ENCODE data around the gene TMEM255B.
"Not testable (repeated sequence)": the region's sequence is repeated elsewhere in the genome, so short reads cannot be mapped to it uniquely, and the experiment has no call there.

TMEM255B gene

GRCh38 chr13:113749967-113750366 lies 9.1 kb upstream of the TMEM255B start:
- no peak for DNase-seq

- no peak for DNase-seq
Observed at GRCh38 chr13:113750554-113751399, 8.2 kb upstream of the TMEM255B start.

GRCh38 chr13:113751491-113751890 lies 7.5 kb upstream of the TMEM255B start:
- no peak for DNase-seq

GRCh38 chr13:113752211-113752986 lies 6.6 kb upstream of the TMEM255B start:
- not testable (repeated sequence) for DNase-seq

GRCh38 chr13:113753171-113753570 lies 5.9 kb upstream of the TMEM255B start:
- no peak for DNase-seq

GRCh38 chr13:113754242-113754641 lies 4.8 kb upstream of the TMEM255B start:
- DNase-seq: no peak

- no peak for DNase-seq
Observed at GRCh38 chr13:113754691-113755090, 4.3 kb upstream of the TMEM255B start.

GRCh38 chr13:113756441-113757097 lies 2.5 kb upstream of the TMEM255B start:
- DNase-seq: peak; percentile 3 to 6

- DNase-seq: peak; percentile 19 to 33
Observed at GRCh38 chr13:113759525-113760137, 605 bp downstream of the TMEM255B start.

- DNase-seq: no peak
Observed at GRCh38 chr13:113761136-113761535, 2.1 kb downstream of the TMEM255B start.

GRCh38 chr13:113762075-113762474 lies 3.0 kb downstream of the TMEM255B start:
- DNase-seq: no peak

GRCh38 chr13:113762538-113762937 lies 3.5 kb downstream of the TMEM255B start:
- DNase-seq: no peak

GRCh38 chr13:113763254-113763653 lies 4.2 kb downstream of the TMEM255B start:
- no peak for DNase-seq

GRCh38 chr13:113763961-113764792 lies 5.2 kb downstream of the TMEM255B start:
- no peak for DNase-seq

- DNase-seq: no peak
Observed at GRCh38 chr13:113764793-113765563, 6.0 kb downstream of the TMEM255B start.

- DNase-seq: no peak
Observed at GRCh38 chr13:113765564-113765910, 6.5 kb downstream of the TMEM255B start.

- no peak for DNase-seq
Observed at GRCh38 chr13:113766035-113766800, 7.2 kb downstream of the TMEM255B start.

- no peak for DNase-seq
Observed at GRCh38 chr13:113767366-113767765, 8.3 kb downstream of the TMEM255B start.

- no peak for DNase-seq
Observed at GRCh38 chr13:113768018-113768905, 9.2 kb downstream of the TMEM255B start.

Measured in inflammatory macrophage (primary cell).